H1 (cell line): ENCODE data around the gene BASP1. TPM values are rescaled to one million over a fixed set of nuclear protein-coding genes. Genes with fewer than 3 reads are reported as not detected.

Experiments
- CTCF ChIA-PET: fragments of 300-600 bp; sonication (Branson Sonifier 250); formaldehyde crosslinking; loops from one replicate; lab custom pipeline; 2021; ENCODE audit not compliant: partially characterized antibody; lab: Charles Lee
- POLR2A ChIA-PET: fragments of 300-600 bp; sonication (Branson Sonifier 250); formaldehyde crosslinking; loops from one replicate; lab custom pipeline; 2021; ENCODE audit warnings: inconsistent platforms; ENCODE audit not compliant: partially characterized antibody; lab: Charles Lee
- DNase-seq, 2 experiments: peaks; one replicate each; pipeline versions ENCODE4 v3.0.0 to v3.0.0-alpha.2; 2010 to 2022; ENCODE audit warnings: low spot score in 2 of 2, low read depth in 1 of 2, mixed read lengths in 1 of 2
- FAIRE-seq: peaks from 2 replicates; lab custom pipeline; 2011; peaks lifted over from hg19 to GRCh38; lab: Jason Lieb, UNC
- H2AFZ ChIP-seq: 2 replicates; pipeline ENCODE4 v1.8.1; 2012; ENCODE audit warnings: low read length, inconsistent platforms
- H2AK5ac ChIP-seq: 2 replicates; pipeline ENCODE4 v1.6.1; 2013; ENCODE audit warnings: low read depth, low read length
- H2BK120ac ChIP-seq: replicated peaks from 2 replicates; pipeline ENCODE3; 2013; ENCODE audit warnings: low read depth, low read length, inconsistent platforms
- H2BK12ac ChIP-seq: 2 replicates; pipeline ENCODE4 v1.6.1; 2013; ENCODE audit warnings: low read depth, low read length
- H2BK15ac ChIP-seq: 2 replicates; pipeline ENCODE4 v1.6.1; 2013; ENCODE audit warnings: low read length
- H2BK20ac ChIP-seq: 2 replicates; pipeline ENCODE4 v1.6.1; 2013; ENCODE audit warnings: low read length
- H2BK5ac ChIP-seq: 2 replicates; pipeline ENCODE4 v1.6.1; 2013; ENCODE audit warnings: low read depth, low read length
- H3K14ac ChIP-seq: 2 replicates; pipeline ENCODE4 v1.6.1; 2013; ENCODE audit warnings: inconsistent platforms; ENCODE audit not compliant: insufficient read length
- H3K18ac ChIP-seq: 2 replicates; pipeline ENCODE4 v1.6.1; 2013; ENCODE audit warnings: low read length; ENCODE audit errors: extremely low read depth
- H3K23ac ChIP-seq: 2 replicates; pipeline ENCODE4 v1.6.1; 2013; ENCODE audit warnings: inconsistent platforms; ENCODE audit not compliant: insufficient read length
- H3K23me2 ChIP-seq: 2 replicates; pipeline ENCODE4 v1.6.1; 2013; ENCODE audit warnings: low read depth, low read length
- H3K27ac ChIP-seq: 2 replicates; pipeline ENCODE4 v1.6.1; 2011; ENCODE audit warnings: low read depth, low read length, inconsistent platforms
- H3K27me3 ChIP-seq, 4 experiments: replicated peaks in 1 of 4; 1 replicate in 1 of 4; 2 replicates in 3 of 4; pipeline versions ENCODE4 v1.6.1 to v1.8.1; 2011 to 2013; ENCODE audit warnings: low read length in 3 of 4, mild to moderate bottlenecking in 3 of 4, inconsistent platforms in 2 of 4, mixed read lengths in 2 of 4, moderate library complexity in 1 of 4; ENCODE audit not compliant: control insufficient read depth in 3 of 4, insufficient read depth in 3 of 4; ENCODE audit errors: extremely low read depth in 1 of 4
- H3K36me3 ChIP-seq, 4 experiments: 2 replicates each; pipeline versions ENCODE4 v1.6.1 to v1.8.1; 2011 to 2013; ENCODE audit warnings: mild to moderate bottlenecking in 4 of 4, low read length in 3 of 4, moderate library complexity in 2 of 4, control low read depth in 1 of 4, inconsistent platforms in 1 of 4; ENCODE audit not compliant: insufficient read depth in 4 of 4, control insufficient read depth in 2 of 4
- H3K4ac ChIP-seq: replicated peaks from 2 replicates; pipeline ENCODE3; 2013; ENCODE audit warnings: low read length, low read depth, mixed read lengths, inconsistent platforms; ENCODE audit not compliant: insufficient read length
- H3K4me1 ChIP-seq, 4 experiments: replicated peaks in 1 of 4; 1 replicate in 1 of 4; 2 replicates in 3 of 4; pipeline versions ENCODE4 v1.6.1 to v1.8.1; 2011 to 2013; ENCODE audit warnings: low read length in 3 of 4, inconsistent platforms in 2 of 4, mixed read lengths in 1 of 4; ENCODE audit not compliant: insufficient read depth in 4 of 4, control insufficient read depth in 3 of 4
- H3K4me2 ChIP-seq, 2 experiments: 2 replicates each; pipeline versions ENCODE4 v1.6.1 to v1.8.1; 2011 to 2013; ENCODE audit warnings: low read depth in 2 of 2, low read length in 2 of 2, control low read depth in 1 of 2, inconsistent platforms in 1 of 2, mild to moderate bottlenecking in 1 of 2; ENCODE audit not compliant: insufficient read depth in 1 of 2
- H3K4me3 ChIP-seq, 4 experiments: fragments of 200-600, 300-600 bp in 1 of 4; sonication (generic), shearing (Covaris generic), sonication (Bioruptor Twin) in 1 of 4; 2 replicates each; pipeline versions ENCODE4 v1.5.1 to v1.8.1; 2011 to 2016; ENCODE audit warnings: low read length in 4 of 4, low read depth in 3 of 4, control low read depth in 2 of 4, inconsistent platforms in 2 of 4, mild to moderate bottlenecking in 2 of 4, mixed read lengths in 1 of 4, moderate library complexity in 1 of 4; ENCODE audit not compliant: insufficient read depth in 2 of 4; ENCODE audit errors: extremely low read depth in 1 of 4
- H3K56ac ChIP-seq: replicated peaks from 2 replicates; pipeline ENCODE3; 2013; ENCODE audit warnings: low read depth, mild to moderate bottlenecking, mixed read lengths, low read length, inconsistent platforms; ENCODE audit not compliant: insufficient read length
- H3K79me1 ChIP-seq: 2 replicates; pipeline ENCODE4 v1.6.1; 2013; ENCODE audit warnings: low read depth, low read length, control low read depth
- H3K79me2 ChIP-seq, 2 experiments: 2 replicates each; pipeline versions ENCODE4 v1.6.1 to v1.8.1; 2012 to 2013; ENCODE audit warnings: low read length in 2 of 2, mild to moderate bottlenecking in 2 of 2, inconsistent platforms in 1 of 2; ENCODE audit not compliant: insufficient read depth in 2 of 2, control insufficient read depth in 1 of 2
- H3K9ac ChIP-seq, 4 experiments: replicated peaks in 1 of 4; 1 replicate in 1 of 4; 2 replicates in 3 of 4; pipeline versions ENCODE4 v1.6.1 to v1.8.1; 2011 to 2013; ENCODE audit warnings: low read depth in 3 of 4, low read length in 3 of 4, control low read depth in 2 of 4, mild to moderate bottlenecking in 2 of 4, moderate library complexity in 2 of 4, inconsistent platforms in 1 of 4; ENCODE audit errors: extremely low read depth in 1 of 4
- H3K9me3 ChIP-seq, 2 experiments: 2 replicates each; pipeline versions ENCODE4 v1.6.1 to v1.8.1; 2012 to 2013; ENCODE audit warnings: mild to moderate bottlenecking in 2 of 2, moderate library complexity in 2 of 2, control low read depth in 1 of 2, inconsistent platforms in 1 of 2, low read depth in 1 of 2, low read length in 1 of 2, mixed read lengths in 1 of 2; ENCODE audit not compliant: insufficient read depth in 2 of 2
- H4K20me1 ChIP-seq, 2 experiments: replicated peaks in 1 of 2; 2 replicates each; pipeline versions ENCODE3 to v1.8.1; 2011 to 2013; ENCODE audit warnings: inconsistent platforms in 2 of 2, low read length in 2 of 2, mild to moderate bottlenecking in 1 of 2; ENCODE audit not compliant: insufficient read depth in 2 of 2, control insufficient read depth in 1 of 2
- H4K5ac ChIP-seq: 2 replicates; pipeline ENCODE4 v1.6.1; 2013; ENCODE audit warnings: low read length, low read depth, mixed read lengths, inconsistent platforms; ENCODE audit not compliant: insufficient read length
- H4K8ac ChIP-seq: 2 replicates; pipeline ENCODE4 v1.8.0; 2013; ENCODE audit warnings: mild to moderate bottlenecking, moderate library complexity, low read length, inconsistent platforms; ENCODE audit not compliant: insufficient read depth; ENCODE audit errors: extremely low read depth
- H4K91ac ChIP-seq: replicated peaks from 2 replicates; pipeline ENCODE3; 2013; ENCODE audit warnings: low read length, mixed read lengths, inconsistent platforms; ENCODE audit not compliant: insufficient read length
- BCL11A ChIP-seq, 2 experiments: IDR thresholded peaks; one replicate each; pipeline ENCODE4 v1.6.1; 2011; ENCODE audit warnings: low read depth in 2 of 2, low read length in 2 of 2, mild to moderate bottlenecking in 2 of 2
- CREB1 ChIP-seq: IDR thresholded peaks from 2 replicates; pipeline ENCODE4 v1.6.1; 2012; ENCODE audit warnings: inconsistent platforms
- EGR1 ChIP-seq: IDR thresholded peaks from 2 replicates; pipeline ENCODE4 v1.6.1; 2011; ENCODE audit warnings: low read depth, low read length, borderline replicate concordance
- GABPA ChIP-seq: IDR thresholded peaks from 2 replicates; pipeline ENCODE4 v1.6.1; 2011; ENCODE audit warnings: mild to moderate bottlenecking, low read length, moderate library complexity, borderline replicate concordance; ENCODE audit not compliant: insufficient read depth
- NANOG ChIP-seq: IDR thresholded peaks from 2 replicates; pipeline ENCODE4 v1.6.1; 2011; ENCODE audit warnings: low read length, low read depth, mild to moderate bottlenecking, inconsistent platforms; ENCODE audit not compliant: insufficient read depth, poor library complexity, severe bottlenecking
- NRF1 ChIP-seq: IDR thresholded peaks from 2 replicates; pipeline ENCODE4 v1.6.1; 2011; ENCODE audit warnings: mild to moderate bottlenecking, low read depth, low read length, improper control_type of control experiment
- POLR2AphosphoS5 ChIP-seq: IDR thresholded peaks from 2 replicates; pipeline ENCODE4 v1.6.1; 2011; ENCODE audit warnings: low read depth, low read length
- POU5F1 ChIP-seq: IDR thresholded peaks from 2 replicates; pipeline ENCODE4 v1.6.1; 2011; ENCODE audit warnings: low read depth, mild to moderate bottlenecking, low read length, moderate library complexity
- RAD21 ChIP-seq, 2 experiments: IDR thresholded peaks in 1 of 2; conservative IDR thresholded peaks in 1 of 2; 2 replicates each; pipeline ENCODE4 v1.6.1; 2011; ENCODE audit warnings: low read depth in 2 of 2, low read length in 2 of 2, improper control_type of control experiment in 1 of 2, inconsistent platforms in 1 of 2, mild to moderate bottlenecking in 1 of 2, moderate library complexity in 1 of 2
- SRF ChIP-seq: IDR thresholded peaks from 2 replicates; pipeline ENCODE4 v1.6.1; 2011; ENCODE audit warnings: mild to moderate bottlenecking, low read depth, low read length, moderate library complexity
- TAF7 ChIP-seq: optimal IDR thresholded peaks from 2 replicates; pipeline ENCODE3; 2011; ENCODE audit warnings: low read depth, mild to moderate bottlenecking, inconsistent platforms, low read length, moderate library complexity, borderline replicate concordance
- TCF12 ChIP-seq: IDR thresholded peaks from 2 replicates; pipeline ENCODE4 v1.6.1; 2011; ENCODE audit warnings: low read depth, mild to moderate bottlenecking, low read length
- whole genome bisulfite sequencing, 2 experiments: shearing (Covaris generic) in 1 of 2; methylation state at CpG; one replicate each; pipeline versions ENCODE4 v1.1.6 to v1.1.7; 2013 to 2015; ENCODE audit warnings: low lambda C conversion rate in 2 of 2, mixed read lengths in 2 of 2, inconsistent platforms in 1 of 2, low coverage in 1 of 2, missing lambda C conversion rate in 1 of 2; ENCODE audit not compliant: insufficient replicate concordance in 2 of 2, insufficient coverage in 1 of 2, insufficient read length in 1 of 2; ENCODE audit errors: extremely low coverage in 1 of 2, missing lambda C conversion rate in 1 of 2; 5-methylcytosine and 5-hydroxymethylcytosine counted together
- polyA plus RNA-seq, 7 experiments: library from polyadenylated mRNA; depleted of rRNA in 3 of 7; stranded (reverse) in 5 of 7; unstranded in 2 of 7; fragments of >200 nt in 5 of 7; fragments of 200-250 nt in 2 of 7; gene quantifications; 1 replicate in 5 of 7; 2 replicates in 1 of 7; 4 replicates in 1 of 7; pipeline versions ENCODE4 v1.2.1 to v1.2.3, GENCODE V29; 2011 to 2013; ENCODE audit warnings: missing spikeins in 2 of 7, mixed read lengths in 2 of 7
- total RNA-seq: library from RNA; stranded (reverse); fragmentation: NEBNext Ultra II Directional; extraction: Animal tissue kit (Norgen Biotek cat#: 25700); gene quantifications from 2 replicates; pipeline ENCODE4 v1.2.1, GENCODE V29; 2021
- TF ChIP-seq, protein P1 (sequence below): IDR thresholded peaks from 2 replicates; pipeline ENCODE4 v1.6.1; 2012; ENCODE audit warnings: inconsistent platforms
- TF ChIP-seq, protein P2 (sequence below): IDR thresholded peaks from 2 replicates; pipeline ENCODE4 v1.6.1; 2012; ENCODE audit warnings: inconsistent platforms

The BASP1 gene
- total and polyA plus RNA-seq, 2 of the 8 experiments (the other 6 are each of a cell fraction or from before 2014, with no cell fraction given) = 95.2 to 104 TPM

DNA sequence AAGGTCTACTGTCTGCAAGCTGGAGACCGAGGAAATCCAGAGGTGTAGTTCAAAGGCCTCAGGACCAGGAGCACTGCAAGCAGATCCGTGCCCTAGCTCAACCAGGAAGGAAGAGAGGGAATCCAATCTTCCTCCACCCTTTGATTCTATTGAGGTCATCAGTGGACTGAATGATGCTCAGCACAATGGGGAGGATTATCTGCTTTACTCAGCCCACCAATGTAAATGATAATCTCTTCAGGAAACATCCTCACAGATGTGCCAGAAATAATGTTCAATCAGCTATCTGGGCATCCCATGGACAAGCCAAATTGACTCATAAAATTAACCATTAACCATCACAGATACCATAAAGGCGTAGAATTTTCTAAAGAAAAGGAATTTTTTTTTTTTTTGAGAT is 92.0 kb downstream of the BASP1 start:
- Histone ChIP-seq H2BK15ac (no peak overlapping the region), H3K56ac (no peak overlapping the region), H2BK12ac (no peak overlapping the region), H3K9ac (no peak overlapping the region), H3K4me2 (no peak overlapping the region), H3K27ac (no peak overlapping the region), H2BK20ac (no peak overlapping the region), H2BK120ac (no peak overlapping the region), H3K23me2 (no peaks in the 10 kb centered on the region), H3K36me3 (no peaks in the 10 kb centered on the region), H2BK5ac (no peak overlapping the region), H3K18ac (no peak overlapping the region), H3K4me1 (peaks cover 0 to 5% (median 0%) of the 10 kb centered on the region in 4 experiments; a peak in 2 of 7 replicates), H2AFZ (no peak overlapping the region), H4K20me1 (no peaks in the 10 kb centered on the region), H3K4ac (no peak overlapping the region), H3K23ac (no peak overlapping the region), H3K79me2 (no peaks in the 10 kb centered on the region), H3K79me1 (no peaks in the 10 kb centered on the region), H3K4me3 (no peak overlapping the region), H3K9me3 (no peaks in the 10 kb centered on the region), H4K5ac (no peak overlapping the region), H2AK5ac (no peak overlapping the region), H3K14ac (no peak overlapping the region), H4K8ac (no peak overlapping the region), H4K91ac (no peak overlapping the region), H3K27me3 (no peaks in the 10 kb centered on the region)
- FAIRE-seq (no peak), DNase-seq (no peak)
- ChIA-PET POLR2A (no interaction called here), CTCF (interaction anchor here (0.6 kb wide), 1 partner anchor 52 kb away, joined by 3 read pairs; no protein-coding TSS in a partner anchor)
- 93% methylated on average over 3 of the region's 3 CpGs; no CpG with 5 or more reads in 1 of the 2 experiments for WGBS, 2 experiments
- TF ChIP-seq NANOG (no peak), POLR2AphosphoS5 (no peak), NRF1 (no peak), RAD21 (IDR thresholded peaks at IDR 0.05 in 1 of 2, conservative IDR thresholded peaks at IDR 0.05 in 1 of 2; ENCODE audit: low read depth in 2 of 2, low read length in 2 of 2) (no peak), POU5F1 (no peak), GABPA (no peak), TCF12 (no peak), SRF (no peak), BCL11A (IDR thresholded peaks at IDR 0.05; ENCODE audit: low read depth in 2 of 2, low read length in 2 of 2) (no peak), EGR1 (no peak), TAF7 (no peak), CREB1 (no peak)
- TF ChIP-seq, protein P1, sequence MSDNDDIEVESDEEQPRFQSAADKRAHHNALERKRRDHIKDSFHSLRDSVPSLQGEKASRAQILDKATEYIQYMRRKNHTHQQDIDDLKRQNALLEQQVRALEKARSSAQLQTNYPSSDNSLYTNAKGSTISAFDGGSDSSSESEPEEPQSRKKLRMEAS = no peak
- TF ChIP-seq, protein P2, sequence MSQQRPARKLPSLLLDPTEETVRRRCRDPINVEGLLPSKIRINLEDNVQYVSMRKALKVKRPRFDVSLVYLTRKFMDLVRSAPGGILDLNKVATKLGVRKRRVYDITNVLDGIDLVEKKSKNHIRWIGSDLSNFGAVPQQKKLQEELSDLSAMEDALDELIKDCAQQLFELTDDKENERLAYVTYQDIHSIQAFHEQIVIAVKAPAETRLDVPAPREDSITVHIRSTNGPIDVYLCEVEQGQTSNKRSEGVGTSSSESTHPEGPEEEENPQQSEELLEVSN = no peak
